ENCODE measurements around the gene PRRX2.

PRRX2 gene

DNA sequence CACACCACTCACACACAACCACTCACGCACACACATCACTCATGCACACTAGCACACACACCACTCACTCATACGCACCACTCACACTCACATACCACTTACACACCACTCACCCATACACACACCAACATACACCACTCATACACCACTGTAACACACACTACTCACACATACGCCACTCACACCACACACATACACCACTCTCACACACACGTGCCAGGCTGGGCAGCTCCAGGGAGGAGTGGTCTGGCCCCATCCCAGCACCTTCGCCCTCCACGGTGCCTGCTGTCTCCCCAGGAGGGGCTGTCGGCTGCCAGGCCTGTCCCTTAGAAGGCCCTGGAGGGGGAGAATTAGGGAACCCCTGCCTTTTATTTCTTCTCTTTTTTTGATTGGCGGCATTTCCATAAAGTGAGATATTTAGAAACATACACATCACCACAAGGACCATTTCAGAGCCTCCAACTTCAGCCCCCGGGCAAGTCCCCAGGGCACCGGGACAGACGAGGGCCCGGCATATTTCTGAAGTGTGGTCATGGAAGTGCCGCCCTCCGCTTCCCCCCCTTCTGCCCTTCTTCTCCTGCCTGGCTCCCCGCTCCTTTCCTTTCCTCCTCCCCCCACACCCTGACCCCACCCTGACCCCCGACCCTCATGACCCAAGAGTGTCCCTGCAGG lies 17.2 kb upstream of the PRRX2 start:
- H3K4me3 ChIP-seq: no peak overlapping the region
- no peak for DNase-seq (ENCODE audit: low spot score)
- peak overlapping the region; percentile 76 to 88 for H3K27ac ChIP-seq
- TF ChIP-seq, protein P1, sequence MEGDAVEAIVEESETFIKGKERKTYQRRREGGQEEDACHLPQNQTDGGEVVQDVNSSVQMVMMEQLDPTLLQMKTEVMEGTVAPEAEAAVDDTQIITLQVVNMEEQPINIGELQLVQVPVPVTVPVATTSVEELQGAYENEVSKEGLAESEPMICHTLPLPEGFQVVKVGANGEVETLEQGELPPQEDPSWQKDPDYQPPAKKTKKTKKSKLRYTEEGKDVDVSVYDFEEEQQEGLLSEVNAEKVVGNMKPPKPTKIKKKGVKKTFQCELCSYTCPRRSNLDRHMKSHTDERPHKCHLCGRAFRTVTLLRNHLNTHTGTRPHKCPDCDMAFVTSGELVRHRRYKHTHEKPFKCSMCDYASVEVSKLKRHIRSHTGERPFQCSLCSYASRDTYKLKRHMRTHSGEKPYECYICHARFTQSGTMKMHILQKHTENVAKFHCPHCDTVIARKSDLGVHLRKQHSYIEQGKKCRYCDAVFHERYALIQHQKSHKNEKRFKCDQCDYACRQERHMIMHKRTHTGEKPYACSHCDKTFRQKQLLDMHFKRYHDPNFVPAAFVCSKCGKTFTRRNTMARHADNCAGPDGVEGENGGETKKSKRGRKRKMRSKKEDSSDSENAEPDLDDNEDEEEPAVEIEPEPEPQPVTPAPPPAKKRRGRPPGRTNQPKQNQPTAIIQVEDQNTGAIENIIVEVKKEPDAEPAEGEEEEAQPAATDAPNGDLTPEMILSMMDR (IDR thresholded peaks at IDR 0.05): no peak

DNA sequence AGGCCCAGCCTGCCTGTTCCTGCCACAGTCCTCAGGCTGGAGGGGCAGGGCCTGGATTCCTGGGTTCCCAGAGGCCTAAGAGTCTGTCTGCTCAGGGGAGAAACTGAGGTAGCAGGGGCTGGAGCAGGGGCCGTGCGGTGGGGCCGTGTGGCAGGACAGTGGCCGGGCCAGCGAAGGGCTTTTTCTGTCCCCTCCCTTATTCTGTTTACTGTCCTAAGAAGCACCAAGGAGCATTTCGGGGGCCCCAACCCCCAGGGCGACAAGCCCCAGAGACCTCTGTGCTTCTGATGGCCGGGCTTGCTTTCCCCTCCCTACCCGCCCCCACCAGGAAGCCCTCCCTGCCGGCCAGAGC lies 16.7 kb upstream of the PRRX2 start:
- H3K4me3 ChIP-seq: no peak overlapping the region
- peak overlapping the region; percentile 76 to 88 for H3K27ac ChIP-seq
- DNase-seq (ENCODE audit: low spot score): no peak
- TF ChIP-seq, protein P1 (IDR thresholded peaks at IDR 0.05): no peak

DNA sequence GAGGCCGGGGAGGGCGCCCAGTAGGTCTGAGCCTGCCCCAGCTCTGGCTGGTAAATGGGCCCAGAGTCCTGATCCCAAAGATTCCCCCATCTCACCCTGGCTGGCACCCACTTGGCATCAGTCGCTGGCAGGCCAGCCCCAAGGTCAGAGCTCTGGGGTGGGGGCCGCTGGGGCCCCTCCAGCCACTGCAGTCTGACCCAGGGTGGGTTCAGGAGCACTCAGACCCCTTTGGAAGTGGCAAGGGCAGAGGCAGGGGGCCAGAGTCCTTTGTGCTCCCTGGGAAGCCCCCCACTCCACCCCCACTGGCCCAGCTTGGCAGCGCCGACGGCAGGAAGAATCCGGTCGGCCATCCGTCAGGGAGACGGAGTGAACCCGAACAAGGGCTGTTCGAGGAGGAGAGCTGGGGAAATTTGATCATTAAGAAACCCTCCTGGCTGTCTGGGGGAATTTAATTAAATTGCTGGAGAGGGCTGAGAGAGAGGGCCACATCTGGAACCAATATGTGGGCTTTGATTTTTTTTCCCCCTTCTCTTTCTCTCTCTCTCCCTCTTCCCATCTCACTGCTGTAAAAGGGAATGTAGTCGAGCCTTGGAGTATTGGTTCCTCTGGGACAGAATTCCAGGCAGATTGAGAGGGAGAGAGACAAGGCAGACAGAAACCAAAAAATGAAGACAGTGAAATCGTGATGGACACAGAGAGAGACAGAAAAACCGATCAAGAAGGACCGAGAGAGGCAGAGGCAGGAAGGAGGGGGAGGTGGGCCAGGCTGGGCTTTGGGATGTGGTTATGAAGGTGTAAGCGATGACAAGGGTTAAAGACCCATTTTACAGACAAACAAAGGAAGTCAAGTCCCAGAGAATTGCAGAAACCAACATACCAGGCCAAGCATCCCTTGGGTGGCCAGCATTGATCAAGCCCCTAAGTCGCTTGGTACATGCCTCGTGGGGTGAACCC lies 15.4 kb upstream of the PRRX2 start:
- Histone ChIP-seq H3K27ac (peak overlapping the region; percentile 33 to 70), H3K4me3 (no peak overlapping the region)
- TF ChIP-seq, protein P1 (IDR thresholded peaks at IDR 0.05): no peak
- DNase-seq (ENCODE audit: low spot score): no peak

DNA sequence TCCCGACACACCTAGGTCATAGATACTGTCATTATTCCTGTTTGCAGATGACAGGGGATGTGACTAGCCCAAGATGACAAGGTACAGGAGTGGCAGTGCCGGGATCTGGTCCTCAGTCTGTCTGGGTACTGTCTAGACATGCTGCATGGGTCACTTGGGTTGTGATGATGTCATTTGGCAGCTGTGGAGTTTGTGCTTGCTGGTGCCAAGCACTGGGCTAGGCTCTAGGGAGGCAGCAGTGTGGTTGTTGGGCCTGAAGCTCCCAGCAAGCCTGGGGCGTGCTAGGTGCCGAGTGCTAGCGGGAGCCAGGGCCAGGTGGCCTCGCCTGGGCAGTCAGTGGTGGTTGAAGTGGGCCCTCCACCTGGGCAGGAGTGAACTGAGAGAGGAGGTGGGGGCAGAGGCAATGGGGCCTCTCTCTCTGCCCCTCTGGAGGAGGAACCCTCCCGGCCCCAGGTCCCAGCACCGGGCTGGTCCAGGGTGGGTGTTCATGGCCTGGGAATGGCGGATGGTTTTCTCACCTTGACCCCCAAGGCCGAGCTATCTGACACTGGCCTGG lies 14.7 kb upstream of the PRRX2 start:
- H3K27ac ChIP-seq: peak overlapping the region; percentile 33 to 70
- no peak for DNase-seq (ENCODE audit: low spot score)
- TF ChIP-seq, protein P1 (IDR thresholded peaks at IDR 0.05): no peak

DNA sequence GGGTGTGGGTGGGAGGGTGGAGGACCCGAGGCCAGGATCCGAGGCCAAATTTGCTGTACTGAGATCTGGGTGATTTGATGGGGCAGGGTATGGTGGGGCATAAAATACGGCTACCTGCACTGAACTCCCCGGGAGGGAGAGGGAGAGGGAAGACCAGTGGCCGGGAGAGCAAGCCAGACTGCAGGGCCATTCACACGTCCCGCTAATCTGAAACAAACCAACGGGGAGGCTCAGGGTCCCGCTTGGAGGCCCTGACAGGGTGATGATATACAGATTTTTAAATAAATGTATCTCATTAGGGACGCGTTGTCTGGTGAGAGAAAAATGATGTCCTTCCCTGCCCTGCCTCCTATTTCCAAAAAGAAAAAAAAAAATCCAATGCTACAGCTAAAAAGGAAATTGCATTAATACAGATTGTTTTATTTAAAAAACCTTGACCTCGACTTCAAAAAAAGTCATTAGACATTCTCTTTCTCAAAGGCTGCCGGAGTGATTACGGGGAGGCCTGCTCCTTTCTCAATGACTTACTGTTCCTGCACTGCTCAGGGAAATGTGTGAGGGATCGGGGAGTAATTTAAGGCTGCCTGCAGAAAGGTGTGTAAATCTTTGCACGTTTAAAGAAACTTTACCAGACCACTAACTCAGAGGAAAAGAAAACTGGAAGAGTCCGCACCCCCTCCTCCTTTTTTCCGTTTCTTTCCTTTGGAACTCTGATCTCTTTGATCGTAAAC lies 11.5 kb upstream of the PRRX2 start:
- no peak for DNase-seq (ENCODE audit: low spot score)
- TF ChIP-seq, protein P1 (IDR thresholded peaks at IDR 0.05): no peak
- Histone ChIP-seq H3K4me3 (no peak overlapping the region), H3K27ac (no peak overlapping the region)

More for the DNA sequence above, 14.7 kb upstream of the PRRX2 start:
- H3K4me3 ChIP-seq: no peak overlapping the region

DNA sequence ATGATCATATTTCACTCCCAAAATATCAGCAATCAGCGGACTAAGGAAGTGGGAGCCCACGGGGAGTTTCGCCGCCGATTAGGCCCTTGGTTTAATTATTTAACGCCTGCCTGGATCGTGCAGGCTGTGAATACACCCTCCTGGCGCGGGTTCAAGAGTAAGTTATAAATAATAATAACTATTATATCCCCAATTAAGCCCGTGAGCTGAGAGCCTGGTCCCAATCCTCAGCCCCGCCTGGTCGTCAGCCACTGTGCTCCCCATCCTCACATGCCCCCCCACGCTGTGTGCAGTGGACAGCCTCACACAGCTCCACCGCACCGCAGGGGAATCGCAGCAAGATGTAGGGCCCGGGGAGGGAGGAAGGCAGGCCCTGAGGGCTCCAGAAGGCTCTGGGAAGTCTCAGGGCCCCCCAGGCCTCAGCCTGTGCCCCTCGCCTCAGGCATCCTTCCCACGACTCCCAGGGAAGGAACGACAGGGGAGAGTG lies 10.8 kb upstream of the PRRX2 start:
- TF ChIP-seq, protein P1 (IDR thresholded peaks at IDR 0.05): no peak
- no peak overlapping the region for H3K4me3 ChIP-seq
- no peak for DNase-seq (ENCODE audit: low spot score)
- no peak overlapping the region for H3K27ac ChIP-seq

Data from coronary artery (tissue), 2 donors.